ENCODE measurements around the gene CELF3.
"Not testable (repeated sequence)": the region's sequence is repeated elsewhere in the genome, so short reads cannot be mapped to it uniquely, and the experiment has no call there.

The CELF3 gene

DNA sequence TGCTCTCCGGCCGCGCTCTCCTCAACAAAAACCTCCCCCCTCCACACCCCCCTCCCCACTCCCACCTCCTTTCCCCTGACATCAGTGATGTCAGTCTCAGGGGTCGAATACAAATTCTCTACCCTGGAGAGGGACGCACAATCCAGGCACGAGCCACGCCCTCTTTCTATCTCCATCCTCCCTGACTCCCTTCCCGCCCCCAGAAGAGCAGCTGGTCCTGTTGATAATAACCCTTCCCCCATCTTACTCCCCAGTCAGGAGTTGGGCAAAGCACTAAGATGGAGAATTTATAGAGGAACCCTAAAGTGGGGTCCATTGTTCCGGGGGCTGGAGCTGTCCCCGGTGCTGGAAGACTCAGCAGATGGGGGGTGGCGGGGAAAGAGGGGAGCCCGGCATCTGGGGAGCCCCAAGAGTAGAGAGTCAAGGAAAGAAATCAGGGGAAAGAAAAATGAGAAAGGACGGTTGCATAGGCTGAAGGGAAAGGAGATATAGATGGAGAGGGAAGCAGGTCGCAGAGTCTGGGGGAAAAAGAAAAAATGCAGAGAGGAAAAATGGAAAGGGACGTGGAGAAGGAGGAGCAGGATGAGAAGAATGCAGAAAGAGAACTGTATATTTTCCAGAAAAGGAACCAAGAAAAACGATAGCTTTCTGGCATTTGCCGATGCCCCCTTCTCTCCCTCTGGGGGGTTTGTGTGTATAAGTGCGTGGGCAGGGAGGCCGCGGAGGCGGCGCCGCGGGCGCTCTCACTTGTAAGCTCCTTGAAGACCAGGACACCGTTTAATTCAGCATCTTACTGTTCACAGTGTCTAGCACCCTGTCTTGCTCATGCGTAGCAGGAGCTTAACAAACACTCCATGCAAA is at the start of gene CELF3:
CELF3 (minus strand) TSS at position 33 of the 861 bp plus-strand sequence. CDS start 783 bp downstream, outside the sequence.
- H3K4me3 Mint-ChIP-seq = no peak within 1 kb of the TSS
- no peaks in the 10 kb centered on the region for H3K36me3 Mint-ChIP-seq (ENCODE audit: low read depth)
- peaks cover 67% of the 10 kb centered on the region for H3K27me3 Mint-ChIP-seq (ENCODE audit: low read depth)
- no peak within 1 kb of the TSS for H3K27ac Mint-ChIP-seq
- no peak for DNase-seq (ENCODE audit: low spot score)
- no peaks in the 10 kb centered on the region for H3K9me3 Mint-ChIP-seq
- H3K4me1 Mint-ChIP-seq (ENCODE audit: low read depth) = peaks cover 20% of the 10 kb centered on the region

DNA sequence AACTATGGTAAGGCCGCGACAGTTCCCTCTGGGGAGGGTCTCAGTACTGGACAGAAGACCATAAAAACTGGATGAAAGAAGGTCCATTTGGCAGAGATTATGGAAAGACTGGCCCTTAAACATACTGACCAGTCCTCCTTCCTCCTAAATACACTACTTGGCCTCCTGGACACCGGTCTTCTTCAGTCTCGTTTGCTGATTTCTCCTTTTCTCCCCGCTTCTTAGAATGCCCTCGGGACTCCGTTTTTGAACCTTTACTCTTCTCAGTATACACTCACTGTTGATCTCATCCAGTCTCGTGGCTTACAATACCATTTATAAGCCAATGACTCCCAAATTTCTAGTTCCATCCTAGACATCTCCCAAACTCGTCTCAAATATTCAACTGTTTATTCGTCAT is 47.4 kb upstream of the CELF3 start:
- peaks cover 25% of the 10 kb centered on the region for H3K4me1 Mint-ChIP-seq (ENCODE audit: low read depth)
- peaks cover 30% of the 10 kb centered on the region for H3K36me3 Mint-ChIP-seq (ENCODE audit: low read depth)
- no peak for DNase-seq (ENCODE audit: low spot score)
- peak overlapping the region; percentile 91 for H3K4me3 Mint-ChIP-seq
- no peaks in the 10 kb centered on the region for H3K27me3 Mint-ChIP-seq (ENCODE audit: low read depth)
- H3K27ac Mint-ChIP-seq = peak overlapping the region; percentile 96
- no peaks in the 10 kb centered on the region for H3K9me3 Mint-ChIP-seq

DNA sequence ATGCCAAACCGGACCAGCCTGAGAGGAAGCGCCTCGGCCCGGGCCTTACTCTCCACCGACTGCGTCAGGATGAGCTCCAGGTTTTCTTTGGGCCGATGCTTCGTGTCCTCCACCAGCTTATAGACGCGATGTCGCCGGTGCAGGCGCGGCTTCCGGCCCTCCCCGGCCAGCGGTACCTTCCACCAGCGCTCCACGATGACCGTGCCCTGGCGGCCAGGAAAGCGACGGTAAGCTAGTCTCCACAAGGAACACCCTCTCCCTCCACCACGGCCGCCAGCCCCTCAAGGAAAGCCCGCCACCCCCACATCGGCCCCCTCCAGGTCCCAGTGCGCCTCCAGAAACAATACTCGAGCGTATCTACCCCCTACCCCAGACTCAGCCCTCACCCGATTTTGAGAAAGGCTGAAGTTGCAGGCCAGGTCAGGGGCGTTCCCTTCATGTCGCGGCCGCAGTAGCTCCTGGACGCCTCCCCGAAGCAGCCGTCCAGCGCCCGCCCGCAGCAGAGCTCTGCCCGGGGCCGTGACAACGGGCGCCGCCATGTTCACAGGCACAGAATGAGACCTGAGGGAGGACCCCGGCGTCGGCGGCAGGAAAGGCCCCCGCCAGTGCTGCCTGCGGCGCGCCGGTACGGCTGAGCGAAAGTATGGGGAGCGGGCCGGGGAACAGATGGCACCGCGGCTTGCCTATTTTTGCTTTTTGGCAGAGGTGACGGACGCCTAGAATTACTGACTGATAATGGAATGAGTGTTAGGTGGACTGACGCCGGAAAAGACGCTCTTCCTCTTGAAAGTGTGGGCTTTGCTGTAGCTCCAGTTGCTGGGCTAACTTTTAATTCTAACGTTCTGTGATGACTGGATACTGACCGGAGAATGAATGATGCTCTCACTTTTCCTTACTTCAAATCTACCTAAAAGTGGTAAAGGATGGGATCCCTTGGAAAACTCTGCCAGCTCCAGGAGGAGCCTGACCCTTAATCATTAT is 46.6 kb upstream of the CELF3 start, which contains the start of gene MRPL9:
MRPL9 (minus strand) TSS at position 556 of the 981 bp plus-strand sequence; CDS start at position 539, 17 bp downstream.
- Mint-ChIP-seq H3K36me3 (ENCODE audit: low read depth) (peaks cover 30% of the 10 kb centered on the region), H3K27ac (peak within 1 kb of the TSS; percentile 96), H3K4me3 (peak within 1 kb of the TSS; percentile 91), H3K27me3 (ENCODE audit: low read depth) (no peaks in the 10 kb centered on the region), H3K4me1 (ENCODE audit: low read depth) (peaks cover 23% of the 10 kb centered on the region), H3K9me3 (no peaks in the 10 kb centered on the region)
- DNase-seq (ENCODE audit: low spot score) = peak; percentile 84

DNA sequence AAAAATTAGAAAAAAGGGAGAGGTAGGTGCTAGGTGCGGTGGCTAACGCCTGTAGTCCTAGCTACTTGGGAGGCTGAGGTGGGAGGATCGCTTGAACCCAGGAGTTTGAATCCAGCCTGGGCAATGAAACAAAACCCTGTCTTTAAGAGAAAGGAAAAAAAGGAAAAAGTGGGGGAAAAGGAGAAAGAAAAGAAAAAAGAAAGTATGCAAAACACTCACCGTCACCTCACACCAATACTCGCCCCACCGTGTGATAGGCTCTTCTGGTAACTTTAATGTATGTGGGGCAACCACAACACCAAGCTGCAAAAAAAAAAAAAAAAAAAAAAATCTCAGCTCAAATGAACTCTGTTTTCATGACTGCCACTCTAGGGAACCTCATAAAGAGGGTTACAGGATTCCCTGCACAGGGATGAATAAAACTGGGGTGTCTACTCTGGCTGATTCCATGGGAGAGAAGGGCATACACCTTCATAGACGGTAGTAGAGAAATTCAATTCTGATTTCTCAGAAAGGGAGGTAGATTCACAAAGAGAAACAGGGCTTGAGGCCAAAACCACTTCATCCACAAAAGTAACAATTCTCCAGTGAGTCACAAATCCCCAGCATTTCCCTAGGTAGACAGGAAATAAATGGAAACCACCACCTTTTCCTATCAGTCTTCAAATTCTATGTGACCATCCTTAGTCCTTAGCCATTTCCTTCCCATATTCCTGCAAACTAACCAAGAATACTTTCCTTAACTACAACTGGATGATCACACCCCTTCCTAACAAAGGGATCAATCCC is 44.2 kb upstream of the CELF3 start:
- Mint-ChIP-seq H3K27ac (no peak overlapping the region), H3K27me3 (ENCODE audit: low read depth) (no peaks in the 10 kb centered on the region), H3K36me3 (ENCODE audit: low read depth) (peaks cover 34% of the 10 kb centered on the region)

DNA sequence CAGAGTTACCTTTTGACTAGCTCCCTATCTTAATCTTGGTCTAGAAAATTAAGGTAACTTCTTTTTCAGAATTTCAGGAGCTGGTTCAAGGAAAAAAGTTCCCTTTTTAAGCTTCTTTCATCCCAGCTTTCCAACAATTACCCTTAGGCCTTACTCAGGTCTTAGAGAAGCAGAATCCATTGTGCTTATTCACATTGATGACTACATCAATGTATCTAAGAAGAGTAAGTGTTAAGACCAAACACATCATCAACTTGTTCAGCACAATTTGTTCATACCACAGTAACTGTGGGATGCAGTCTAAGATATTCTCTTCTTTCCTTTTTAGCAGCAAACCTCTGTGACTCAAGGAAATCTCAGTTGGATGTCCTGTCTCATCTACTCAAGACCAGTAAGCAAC is 42.6 kb upstream of the CELF3 start:
- no peak for DNase-seq (ENCODE audit: low spot score)
- peaks cover 20% of the 10 kb centered on the region for H3K4me1 Mint-ChIP-seq (ENCODE audit: low read depth)
- no peak overlapping the region for H3K27ac Mint-ChIP-seq
- H3K9me3 Mint-ChIP-seq = no peaks in the 10 kb centered on the region
- peaks cover 34% of the 10 kb centered on the region for H3K36me3 Mint-ChIP-seq (ENCODE audit: low read depth)
- no peaks in the 10 kb centered on the region for H3K27me3 Mint-ChIP-seq (ENCODE audit: low read depth)
- no peak overlapping the region for H3K4me3 Mint-ChIP-seq

More for the DNA sequence above, 44.2 kb upstream of the CELF3 start:
- H3K9me3 Mint-ChIP-seq = no peaks in the 10 kb centered on the region
- DNase-seq (ENCODE audit: low spot score) = no peak
- H3K4me1 Mint-ChIP-seq (ENCODE audit: low read depth) = peaks cover 24% of the 10 kb centered on the region
- H3K4me3 Mint-ChIP-seq = no peak overlapping the region

DNA sequence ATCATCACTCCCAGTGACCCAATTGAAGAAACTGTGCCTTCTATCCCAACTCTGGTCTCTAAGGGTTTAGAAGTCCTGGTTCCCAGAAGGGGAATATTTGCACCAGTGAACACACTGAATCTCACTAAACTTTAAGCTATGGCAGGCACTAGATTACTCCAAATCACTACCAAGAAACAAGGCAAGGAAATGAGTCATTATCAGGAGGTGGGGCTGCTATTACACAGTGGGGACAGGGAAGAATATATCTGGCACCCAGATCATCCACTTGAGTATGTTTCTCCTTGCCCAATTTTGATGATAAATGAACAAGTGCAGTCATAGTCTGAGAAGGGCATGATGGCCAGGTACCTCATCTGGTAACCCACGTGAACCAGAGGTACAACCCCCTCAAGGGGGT is 39.7 kb upstream of the CELF3 start:
- Mint-ChIP-seq H3K4me3 (no peak overlapping the region), H3K9me3 (no peaks in the 10 kb centered on the region), H3K36me3 (ENCODE audit: low read depth) (peaks cover 23% of the 10 kb centered on the region), H3K4me1 (ENCODE audit: low read depth) (peaks cover 4% of the 10 kb centered on the region), H3K27ac (no peak overlapping the region), H3K27me3 (ENCODE audit: low read depth) (no peaks in the 10 kb centered on the region)
- DNase-seq (ENCODE audit: low spot score) = no peak

DNA sequence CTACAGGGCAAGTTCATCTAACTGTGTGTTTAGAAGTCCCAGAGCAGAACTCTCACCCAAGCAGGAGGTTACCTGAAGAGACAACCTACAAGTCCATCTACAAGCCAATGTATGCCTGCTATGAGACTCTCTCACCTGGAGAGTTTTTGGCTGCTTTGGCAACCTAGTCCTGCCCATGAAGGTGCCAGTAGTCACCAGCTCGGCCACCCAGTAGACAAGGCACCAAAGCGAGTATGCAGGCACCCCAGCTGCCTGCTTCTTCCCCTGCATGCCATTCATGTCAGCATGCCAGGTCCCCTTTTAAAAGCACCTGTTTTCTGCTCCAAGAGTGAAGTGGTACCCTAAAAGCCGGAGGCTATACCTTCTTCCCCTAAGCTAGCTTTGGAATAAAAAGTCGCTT is 24.9 kb upstream of the CELF3 start:
- peaks cover 2% of the 10 kb centered on the region for H3K4me1 Mint-ChIP-seq (ENCODE audit: low read depth)
- H3K36me3 Mint-ChIP-seq (ENCODE audit: low read depth) = peaks cover 1% of the 10 kb centered on the region
- no peak overlapping the region for H3K27ac Mint-ChIP-seq
- peaks cover 29% of the 10 kb centered on the region for H3K27me3 Mint-ChIP-seq (ENCODE audit: low read depth)
- peaks cover 13% of the 10 kb centered on the region for H3K9me3 Mint-ChIP-seq
- H3K4me3 Mint-ChIP-seq = no peak overlapping the region
- no peak for DNase-seq (ENCODE audit: low spot score)

DNA sequence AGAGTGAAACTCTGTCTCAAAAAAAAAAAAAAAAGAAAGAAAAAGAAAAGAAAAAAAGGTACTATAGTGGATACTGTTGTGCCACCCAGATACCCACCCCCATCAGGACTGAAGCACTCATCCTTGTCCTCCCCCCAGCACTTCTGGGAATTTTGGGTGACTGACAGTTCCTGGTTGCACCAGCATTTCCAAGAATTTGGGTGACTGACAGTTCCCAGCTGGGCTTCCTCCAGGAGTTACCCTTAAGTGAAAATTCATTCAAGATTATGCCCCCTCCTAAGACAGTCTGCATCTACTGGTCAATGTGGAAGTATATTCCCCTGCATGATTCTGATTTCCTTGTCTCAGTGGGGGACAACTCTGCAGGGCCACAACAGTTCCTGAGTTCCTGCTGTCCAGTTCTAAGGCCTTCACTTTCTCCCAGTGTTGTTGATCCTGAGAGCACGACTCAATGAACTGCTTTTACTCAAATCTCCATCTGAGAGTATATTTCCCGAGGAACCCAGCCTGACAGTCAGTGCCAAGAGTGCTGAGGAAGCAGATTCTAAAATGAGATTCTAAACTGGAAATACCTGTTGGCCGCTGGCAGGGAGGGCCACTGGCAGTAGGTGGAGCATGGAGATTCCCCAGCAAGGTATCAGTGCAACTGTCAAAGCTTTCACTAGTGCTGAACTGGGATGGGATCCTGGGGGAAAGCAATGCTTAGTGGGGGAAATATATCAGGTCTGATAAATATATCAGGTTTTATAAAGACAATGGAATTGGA is 23.2 kb upstream of the CELF3 start:
- Mint-ChIP-seq H3K9me3 (peaks cover 15% of the 10 kb centered on the region), H3K36me3 (ENCODE audit: low read depth) (peaks cover 1% of the 10 kb centered on the region), H3K27me3 (ENCODE audit: low read depth) (peaks cover 16% of the 10 kb centered on the region), H3K27ac (no peak overlapping the region), H3K4me1 (ENCODE audit: low read depth) (peaks cover 4% of the 10 kb centered on the region), H3K4me3 (no peak overlapping the region)
- DNase-seq (ENCODE audit: low spot score) = no peak

DNA sequence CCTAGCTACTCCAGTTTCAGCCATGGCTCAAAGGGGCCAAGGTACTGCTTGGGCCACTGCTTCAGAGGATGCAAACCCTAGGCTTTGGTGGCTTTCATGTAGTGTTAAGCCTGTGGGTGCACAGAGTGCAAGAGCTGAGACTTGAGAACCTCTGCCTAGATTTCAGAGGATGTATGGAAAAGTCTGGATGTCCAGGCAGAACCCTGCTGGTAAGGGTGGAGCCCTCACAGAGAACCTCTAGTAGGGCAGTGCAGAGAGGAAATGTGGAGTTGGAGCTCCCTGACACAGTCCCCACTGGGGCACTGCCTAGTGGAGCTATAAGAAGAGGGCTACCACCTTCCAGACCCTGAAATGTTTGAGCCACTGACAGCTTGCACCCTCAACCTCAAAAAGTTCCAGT is 20.9 kb upstream of the CELF3 start:
- Mint-ChIP-seq H3K4me3 (no peak overlapping the region), H3K27me3 (ENCODE audit: low read depth) (peaks cover 4% of the 10 kb centered on the region), H3K4me1 (ENCODE audit: low read depth) (peaks cover 4% of the 10 kb centered on the region), H3K36me3 (ENCODE audit: low read depth) (peaks cover 1% of the 10 kb centered on the region), H3K9me3 (peaks cover 15% of the 10 kb centered on the region), H3K27ac (no peak overlapping the region)
- DNase-seq (ENCODE audit: low spot score) = no peak

DNA sequence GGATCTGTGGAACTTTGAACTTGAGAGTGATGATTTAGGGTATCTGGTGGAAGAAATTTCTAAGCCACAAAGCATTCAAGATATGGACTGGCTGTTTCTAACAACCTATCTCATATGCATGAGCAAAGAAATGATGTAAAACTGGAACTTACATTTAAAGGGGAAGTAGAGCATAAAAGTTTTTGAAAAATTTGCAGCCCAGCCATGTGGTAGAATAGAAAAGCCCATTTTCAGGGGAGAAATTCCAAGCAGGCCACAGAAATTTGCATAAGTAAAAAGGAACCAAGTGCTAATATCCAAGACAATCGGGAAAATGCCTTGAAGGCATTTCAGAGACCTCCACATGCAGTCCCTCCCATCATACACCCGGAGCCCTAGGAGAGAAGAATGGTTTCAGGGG is 20.4 kb upstream of the CELF3 start:
- no peak overlapping the region for H3K27ac Mint-ChIP-seq

DNA sequence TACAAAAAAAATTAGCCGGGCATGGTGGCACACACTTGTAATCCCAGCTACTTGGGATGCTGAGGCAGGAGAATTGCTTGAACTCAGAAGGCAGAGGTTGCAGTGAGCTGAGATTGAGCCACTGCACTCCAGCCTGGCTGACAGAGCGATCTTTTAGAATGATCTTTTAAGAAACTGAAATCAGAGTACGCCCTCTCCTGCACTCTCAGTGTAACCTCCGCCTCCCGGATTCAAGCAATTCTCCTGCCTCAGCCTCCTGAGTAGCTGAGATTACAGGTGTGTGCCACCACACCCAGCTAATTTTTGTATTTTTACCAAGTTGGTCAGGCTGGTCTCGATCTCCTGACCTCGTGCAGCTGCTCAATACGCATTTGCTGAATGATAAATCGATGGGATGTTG is 17.4 kb upstream of the CELF3 start:
- not testable (repeated sequence) for DNase-seq (ENCODE audit: low spot score); H3K27ac Mint-ChIP-seq; H3K4me3 Mint-ChIP-seq; H3K36me3 Mint-ChIP-seq (ENCODE audit: low read depth); H3K4me1 Mint-ChIP-seq (ENCODE audit: low read depth)
- peaks cover 12% of the 10 kb centered on the region for H3K27me3 Mint-ChIP-seq (ENCODE audit: low read depth)
- peaks cover 15% of the 10 kb centered on the region for H3K9me3 Mint-ChIP-seq

More for the DNA sequence above, 20.4 kb upstream of the CELF3 start:
- Mint-ChIP-seq H3K36me3 (ENCODE audit: low read depth) (peaks cover 1% of the 10 kb centered on the region), H3K4me3 (no peak overlapping the region), H3K9me3 (peaks cover 15% of the 10 kb centered on the region), H3K27me3 (ENCODE audit: low read depth) (peaks cover 4% of the 10 kb centered on the region), H3K4me1 (ENCODE audit: low read depth) (peaks cover 4% of the 10 kb centered on the region)
- no peak for DNase-seq (ENCODE audit: low spot score)

DNA sequence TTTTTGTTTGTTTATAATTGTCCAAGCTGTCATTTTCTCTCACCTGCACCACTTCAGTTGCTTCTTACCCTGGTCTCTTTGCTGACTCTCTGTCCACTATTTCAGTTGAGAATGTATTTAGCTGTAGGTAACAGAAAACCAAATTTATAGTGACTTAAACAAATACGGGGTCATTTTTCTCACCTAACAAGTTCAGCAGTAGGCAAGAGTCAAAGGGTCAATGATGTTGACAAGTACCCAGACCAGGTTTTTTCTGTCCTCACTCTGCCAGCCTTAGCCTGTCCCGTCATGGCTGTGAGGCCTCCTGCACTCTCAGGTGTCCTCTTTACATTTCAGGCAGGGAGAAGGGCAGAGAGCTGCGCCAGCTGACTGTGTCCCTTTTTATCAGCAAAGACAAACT is 16.5 kb upstream of the CELF3 start:
- peaks cover 2% of the 10 kb centered on the region for H3K4me1 Mint-ChIP-seq (ENCODE audit: low read depth)
- H3K4me3 Mint-ChIP-seq = no peak overlapping the region
- peaks cover 1% of the 10 kb centered on the region for H3K36me3 Mint-ChIP-seq (ENCODE audit: low read depth)

DNA sequence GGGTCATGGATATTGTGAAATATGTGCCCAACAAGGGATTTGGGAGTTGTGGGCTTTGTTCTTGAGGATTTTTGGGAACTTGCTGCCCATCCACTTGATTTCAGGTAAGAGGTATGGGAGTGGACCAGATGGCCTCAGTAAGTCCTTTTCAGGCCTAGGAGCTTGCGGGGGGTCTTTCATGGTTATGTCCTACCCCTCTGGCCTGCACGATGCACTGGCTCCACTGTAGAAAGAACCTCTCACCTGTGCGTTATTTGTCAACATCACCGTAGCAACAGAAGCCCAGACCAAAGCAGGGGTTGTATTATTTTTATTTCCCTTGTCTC is 13.3 kb upstream of the CELF3 start:
- no peaks in the 10 kb centered on the region for H3K9me3 Mint-ChIP-seq
- H3K36me3 Mint-ChIP-seq (ENCODE audit: low read depth) = no peaks in the 10 kb centered on the region
- H3K4me3 Mint-ChIP-seq = no peak overlapping the region
- DNase-seq (ENCODE audit: low spot score) = no peak
- no peak overlapping the region for H3K27ac Mint-ChIP-seq
- H3K4me1 Mint-ChIP-seq (ENCODE audit: low read depth) = no peaks in the 10 kb centered on the region
- peaks cover 36% of the 10 kb centered on the region for H3K27me3 Mint-ChIP-seq (ENCODE audit: low read depth)

More for the DNA sequence above, 16.5 kb upstream of the CELF3 start:
- peaks cover 11% of the 10 kb centered on the region for H3K9me3 Mint-ChIP-seq
- H3K27me3 Mint-ChIP-seq (ENCODE audit: low read depth) = peaks cover 17% of the 10 kb centered on the region
- H3K27ac Mint-ChIP-seq = no peak overlapping the region
- DNase-seq (ENCODE audit: low spot score) = no peak

All from T-helper 2 cell treated with Interferon-gamma antibody and Interleukin-4, amounts not matched to agents 5 μg/mL and 100 μg/mL, for 36 hours (primary cell).